ENCODE measurements around the gene RPL6.

GRCh38 chr12:112422531-112422930 is 13.1 kb upstream of the RPL6 start:
- TF ChIP-seq CTCF (IDR thresholded peaks at IDR 0.05 in 2 of 3, conservative IDR thresholded peaks at IDR 0.05 in 1 of 3; ENCODE audit: control insufficient read depth in 2 of 3, extremely low read depth in 1 of 3, insufficient read depth in 1 of 3, low read depth in 3 of 3, low read length in 3 of 3): no peak
- TF ChIP-seq EZH2 (IDR thresholded peaks at IDR 0.05; ENCODE audit: borderline replicate concordance, control insufficient read depth, low read depth, low read length): no peak
- no peak for TF ChIP-seq CREM (IDR thresholded peaks at IDR 0.05; ENCODE audit: low read depth)
- no peak for TF ChIP-seq KAT2A (conservative IDR thresholded peaks at IDR 0.05; ENCODE audit: control insufficient read depth, low read depth, low read length)
- TF ChIP-seq POLR2A (IDR thresholded peaks at IDR 0.05; ENCODE audit: low read depth, low read length): no peak
- no peak for TF ChIP-seq ZNF24 (IDR thresholded peaks at IDR 0.05)
- TF ChIP-seq NR2C2 (IDR thresholded peaks at IDR 0.05; ENCODE audit: borderline replicate concordance, control insufficient read depth, insufficient read length, low read depth): no peak
- TF ChIP-seq FOS (IDR thresholded peaks at IDR 0.05; ENCODE audit: borderline replicate concordance, extremely low read depth, insufficient read length): no peak

All from GM12878 (cell line).